Measurements from ENCODE around the gene NCBP3. TPM values are rescaled to one million over a fixed set of nuclear protein-coding genes. Genes with fewer than 3 reads are reported as not detected.

Gene NCBP3
- total and polyA plus RNA-seq, 7 donors: 9.3 to 23.5 (median 15.1) TPM

- ATAC-seq (no peak), DNase-seq (no peak)
- H3K36me3 ChIP-seq (ENCODE audit: insufficient read depth in 1 of 2, low read depth in 1 of 2): peaks cover 0 to 8% of the 10 kb centered on the region in 2 donors
- no peaks in the 10 kb centered on the region for H3K4me1 ChIP-seq
- H3K27ac ChIP-seq: no peak overlapping the region
- H3K27me3 ChIP-seq (ENCODE audit: insufficient read depth in 3 of 3, low read length in 2 of 3): no peaks in the 10 kb centered on the region
- WGBS, 3 donors: 86 to 87% (median 87%) methylated on average over 12 of the region's 12 CpGs
- no peaks in the 10 kb centered on the region for H3K9me3 ChIP-seq
- H3K4me3 ChIP-seq: no peak overlapping the region
- intact Hi-C loops (cut with DNase I): no loop called here
- no peak for TF ChIP-seq CTCF (IDR thresholded peaks at IDR 0.05)
Measured at GRCh38 chr17:3799181-3799945, 46.7 kb downstream of the NCBP3 start.

GRCh38 chr17:3798273-3799180 lies 47.5 kb downstream of the NCBP3 start:
- no peak for ATAC-seq
- 79 to 86% (median 82%) methylated on average over 15 of the region's 15 CpGs for WGBS, 3 donors

GRCh38 chr17:3796822-3797170 lies 49.2 kb downstream of the NCBP3 start:
- no peaks in the 10 kb centered on the region for H3K27me3 ChIP-seq (ENCODE audit: insufficient read depth in 3 of 3, low read length in 2 of 3)
- H3K9me3 ChIP-seq: no peaks in the 10 kb centered on the region
- intact Hi-C loops (cut with DNase I): no loop called here
- no peak overlapping the region for H3K4me3 ChIP-seq
- whole genome bisulfite sequencing, 3 donors: 84 to 89% (median 86%) methylated on average over 9 of the region's 9 CpGs
- no peak for ATAC-seq
- H3K27ac ChIP-seq: no peak overlapping the region
- TF ChIP-seq CTCF (IDR thresholded peaks at IDR 0.05): no peak
- no peak for DNase-seq
- H3K36me3 ChIP-seq (ENCODE audit: insufficient read depth in 1 of 2, low read depth in 1 of 2): peaks cover 0 to 6% of the 10 kb centered on the region in 2 donors
- H3K4me1 ChIP-seq: no peaks in the 10 kb centered on the region

More at GRCh38 chr17:3798273-3799180, 47.5 kb downstream of the NCBP3 start:
- TF ChIP-seq CTCF (IDR thresholded peaks at IDR 0.05): no peak
- intact Hi-C loops (cut with DNase I): no loop called here
- DNase-seq: no peak
- Histone ChIP-seq H3K27me3 (ENCODE audit: insufficient read depth in 3 of 3, low read length in 2 of 3) (no peaks in the 10 kb centered on the region), H3K36me3 (ENCODE audit: insufficient read depth in 1 of 2, low read depth in 1 of 2) (peaks cover 0 to 8% of the 10 kb centered on the region in 2 donors), H3K27ac (no peak overlapping the region), H3K4me1 (no peaks in the 10 kb centered on the region), H3K9me3 (no peaks in the 10 kb centered on the region), H3K4me3 (no peak overlapping the region)

- DNase-seq: no peak
- WGBS, 3 donors: 76 to 83% (median 77%) methylated on average over 16 to 17 of the region's 17 CpGs
- ATAC-seq: no peak
- TF ChIP-seq CTCF (IDR thresholded peaks at IDR 0.05): no peak
- H3K27me3 ChIP-seq (ENCODE audit: insufficient read depth in 3 of 3, low read length in 2 of 3): no peaks in the 10 kb centered on the region
- no peak overlapping the region for H3K4me3 ChIP-seq
- intact Hi-C loops (cut with DNase I): no loop called here
- peaks cover 0 to under 1% of the 10 kb centered on the region in 2 donors for H3K36me3 ChIP-seq (ENCODE audit: insufficient read depth in 1 of 2, low read depth in 1 of 2)
- H3K4me1 ChIP-seq: no peaks in the 10 kb centered on the region
- no peak overlapping the region for H3K27ac ChIP-seq
- no peaks in the 10 kb centered on the region for H3K9me3 ChIP-seq
Measured at GRCh38 chr17:3796110-3796821, 49.8 kb downstream of the NCBP3 start.

Data from psoas muscle (tissue), 8 donors.